Hindlimb muscle (tissue), 1 donor: ENCODE measurements around the gene NR2C2. TPM values are rescaled to one million over a fixed set of nuclear protein-coding genes. Genes with fewer than 3 reads are reported as not detected.
"Not testable (repeated sequence)": the region's sequence is repeated elsewhere in the genome, so short reads cannot be mapped to it uniquely, and the experiment has no call there.

Experiments used
- DNase-seq: peaks from one replicate; pipeline ENCODE4 v3.0.0-alpha.2; 2013
- polyA plus RNA-seq: library from polyadenylated mRNA; unstranded; fragments of 120-200 nt; gene quantifications from one replicate; pipeline ENCODE4 v1.2.1, GENCODE V29; 2013; ENCODE audit not compliant: insufficient read length

Gene NR2C2
- polyA plus RNA-seq, 1 donor = 37.2 TPM

GRCh38 chr3:14962762-14963161 is 15.4 kb downstream of the NR2C2 start:
- no peak for DNase-seq

GRCh38 chr3:14967285-14967684 is 19.9 kb downstream of the NR2C2 start:
- no peak for DNase-seq

GRCh38 chr3:14969671-14970070 is 22.3 kb downstream of the NR2C2 start:
- DNase-seq = no peak

GRCh38 chr3:14976317-14976716 is 28.9 kb downstream of the NR2C2 start:
- DNase-seq = no peak

- no peak for DNase-seq
Measured at GRCh38 chr3:14980689-14981088, 33.3 kb downstream of the NR2C2 start.

- no peak for DNase-seq
Measured at GRCh38 chr3:14984581-14985113, 37.3 kb downstream of the NR2C2 start.

GRCh38 chr3:14988988-14989394 is 41.6 kb downstream of the NR2C2 start:
- DNase-seq = no peak

GRCh38 chr3:14989943-14990779 is 42.8 kb downstream of the NR2C2 start:
- no peak for DNase-seq

- DNase-seq = no peak
Measured at GRCh38 chr3:14990780-14991148, 43.4 kb downstream of the NR2C2 start.

GRCh38 chr3:14991151-14991742 is 43.9 kb downstream of the NR2C2 start:
- no peak for DNase-seq

GRCh38 chr3:14991818-14992612 is 44.6 kb downstream of the NR2C2 start:
- no peak for DNase-seq

GRCh38 chr3:14997941-14998340 is 50.6 kb downstream of the NR2C2 start:
- no peak for DNase-seq

- DNase-seq = not testable (repeated sequence)
Measured at GRCh38 chr3:14999182-14999581, 51.8 kb downstream of the NR2C2 start.

GRCh38 chr3:15007681-15008141 is 60.3 kb downstream of the NR2C2 start:
- no peak for DNase-seq

GRCh38 chr3:15009167-15009566 is 61.8 kb downstream of the NR2C2 start:
- no peak for DNase-seq

GRCh38 chr3:15010664-15011063 is 63.3 kb downstream of the NR2C2 start:
- no peak for DNase-seq

- DNase-seq = no peak
Measured at GRCh38 chr3:15011174-15011573, 63.8 kb downstream of the NR2C2 start.

GRCh38 chr3:15014606-15015328 is 67.4 kb downstream of the NR2C2 start:
- DNase-seq = no peak

- no peak for DNase-seq
Measured at GRCh38 chr3:15015456-15015855, 68.1 kb downstream of the NR2C2 start.

- no peak for DNase-seq
Measured at GRCh38 chr3:15017191-15017590, 69.8 kb downstream of the NR2C2 start.

GRCh38 chr3:15023249-15023648 is 75.9 kb downstream of the NR2C2 start:
- DNase-seq = no peak

GRCh38 chr3:15023719-15024118 is 76.3 kb downstream of the NR2C2 start:
- no peak for DNase-seq
